AG04449 (cell line): ENCODE results near the gene ITPR3.
"Not testable (repeated sequence)": the region's sequence is repeated elsewhere in the genome, so short reads cannot be mapped to it uniquely, and the experiment has no call there.

Experiments used
- CTCF ChIA-PET: fragments of 350-600 bp; formaldehyde crosslinking; extraction: SDS; loops from one replicate; lab custom pipeline; 2021; ENCODE audit warnings: antibody characterized with exemption; lab: Yijun Ruan, JAX
- POLR2A ChIA-PET: fragments of 400-600, 350-600 bp; formaldehyde crosslinking; extraction: SDS; loops from one replicate; lab custom pipeline; 2020; ENCODE audit warnings: antibody characterized with exemption, inconsistent platforms; lab: Yijun Ruan, JAX
- DNase-seq: peaks from one replicate; pipeline ENCODE4 v3.0.0-alpha.2; 2010; ENCODE audit warnings: low read depth, low spot score
- H3K4me3 ChIP-seq: 2 replicates; pipeline ENCODE4 v1.5.1; 2011; ENCODE audit warnings: low read depth, mild to moderate bottlenecking, control low read depth, low read length
- TF ChIP-seq, protein P1 (sequence below): IDR thresholded peaks from one replicate; pipeline ENCODE4 v1.5.1; 2011; ENCODE audit warnings: mild to moderate bottlenecking, moderate library complexity, low read length, control low read depth, inconsistent platforms; ENCODE audit not compliant: insufficient read depth; ENCODE audit errors: missing control alignments

ITPR3 gene

DNA sequence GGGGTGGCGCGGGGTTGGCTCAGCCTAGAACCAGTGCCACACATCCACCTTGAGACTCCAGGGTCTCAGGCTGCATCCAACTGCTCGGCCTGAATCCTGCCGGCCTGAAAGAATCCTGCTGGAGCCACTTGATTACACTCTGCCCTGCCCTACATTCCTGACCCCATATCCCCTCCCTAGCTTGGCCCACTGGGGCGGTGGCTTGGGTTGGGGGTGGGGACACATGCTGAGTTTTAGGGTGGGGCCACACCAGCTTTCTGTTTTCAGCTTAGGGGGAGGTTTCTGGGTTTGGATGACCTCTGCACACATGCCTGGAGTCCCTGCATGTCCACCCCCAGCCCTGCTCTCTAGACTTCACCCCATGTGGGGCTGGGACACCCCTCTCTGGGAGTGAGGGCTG lies 6.8 kb downstream of the ITPR3 start:
- H3K4me3 ChIP-seq: no peak overlapping the region
- ChIA-PET CTCF (no interaction called here), POLR2A (no interaction called here)
- TF ChIP-seq, protein P1, sequence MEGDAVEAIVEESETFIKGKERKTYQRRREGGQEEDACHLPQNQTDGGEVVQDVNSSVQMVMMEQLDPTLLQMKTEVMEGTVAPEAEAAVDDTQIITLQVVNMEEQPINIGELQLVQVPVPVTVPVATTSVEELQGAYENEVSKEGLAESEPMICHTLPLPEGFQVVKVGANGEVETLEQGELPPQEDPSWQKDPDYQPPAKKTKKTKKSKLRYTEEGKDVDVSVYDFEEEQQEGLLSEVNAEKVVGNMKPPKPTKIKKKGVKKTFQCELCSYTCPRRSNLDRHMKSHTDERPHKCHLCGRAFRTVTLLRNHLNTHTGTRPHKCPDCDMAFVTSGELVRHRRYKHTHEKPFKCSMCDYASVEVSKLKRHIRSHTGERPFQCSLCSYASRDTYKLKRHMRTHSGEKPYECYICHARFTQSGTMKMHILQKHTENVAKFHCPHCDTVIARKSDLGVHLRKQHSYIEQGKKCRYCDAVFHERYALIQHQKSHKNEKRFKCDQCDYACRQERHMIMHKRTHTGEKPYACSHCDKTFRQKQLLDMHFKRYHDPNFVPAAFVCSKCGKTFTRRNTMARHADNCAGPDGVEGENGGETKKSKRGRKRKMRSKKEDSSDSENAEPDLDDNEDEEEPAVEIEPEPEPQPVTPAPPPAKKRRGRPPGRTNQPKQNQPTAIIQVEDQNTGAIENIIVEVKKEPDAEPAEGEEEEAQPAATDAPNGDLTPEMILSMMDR: no peak
- DNase-seq: no peak

DNA sequence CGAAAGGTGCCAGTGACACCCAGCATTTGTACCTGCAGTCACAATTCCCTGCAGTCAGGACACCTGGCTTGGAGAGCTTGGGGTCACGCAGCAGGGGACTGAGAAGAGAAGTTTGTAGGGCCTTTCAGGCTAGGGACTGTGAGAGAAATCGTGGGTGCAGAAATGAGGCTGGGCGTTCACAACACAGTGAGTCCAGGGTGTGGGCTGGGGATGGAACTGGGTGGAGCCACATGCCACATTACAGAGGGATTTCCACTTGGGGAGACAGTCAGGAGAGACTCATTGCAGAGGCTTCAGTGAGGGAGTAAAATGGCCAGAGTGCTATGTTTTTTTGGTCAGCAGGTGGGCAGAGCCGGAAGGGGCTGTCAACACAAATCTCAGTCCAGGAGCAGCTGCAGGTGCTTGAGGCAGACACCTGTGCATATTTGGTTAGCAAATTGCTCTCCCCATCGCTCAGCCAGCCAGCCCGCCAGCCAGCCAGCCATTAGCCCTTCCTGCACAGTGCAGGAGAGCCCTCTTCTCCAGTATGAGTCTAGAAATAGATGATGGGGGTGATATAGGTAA lies 7.4 kb downstream of the ITPR3 start:
- TF ChIP-seq, protein P1: no peak
- CTCF ChIA-PET: no interaction called here
- POLR2A ChIA-PET: no interaction called here
- no peak overlapping the region for H3K4me3 ChIP-seq
- DNase-seq: no peak

DNA sequence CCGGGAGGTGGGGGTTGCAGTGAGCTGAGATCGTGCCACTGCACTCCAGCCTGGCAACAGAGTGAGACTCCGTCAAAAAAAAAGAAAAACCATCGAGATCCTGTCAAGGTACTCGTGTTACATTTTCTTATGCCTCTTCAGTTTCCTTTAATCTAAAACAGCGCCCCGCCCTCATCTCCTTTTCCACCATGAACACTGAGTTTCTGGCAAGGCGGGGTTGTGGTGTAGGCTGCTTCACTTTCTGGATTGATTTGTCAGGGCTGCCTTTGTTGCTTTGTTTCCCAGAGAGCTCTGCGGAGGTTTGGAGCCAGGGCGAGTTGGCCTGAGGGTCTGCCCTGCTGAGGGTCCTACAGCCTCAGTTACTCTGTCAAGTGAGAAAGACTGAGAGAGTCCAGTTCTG lies 8.9 kb downstream of the ITPR3 start:
- no peak overlapping the region for H3K4me3 ChIP-seq
- TF ChIP-seq, protein P1: no peak
- POLR2A ChIA-PET: interaction anchor here (0.9 kb wide), 1 partner anchor 9 kb away, joined by 4 read pairs; the partner anchor contains the start of gene ITPR3
- no peak for DNase-seq
- CTCF ChIA-PET: interaction anchor here (1.5 kb wide), 1 partner anchor 16 kb away, joined by 5 read pairs; no protein-coding TSS in a partner anchor

DNA sequence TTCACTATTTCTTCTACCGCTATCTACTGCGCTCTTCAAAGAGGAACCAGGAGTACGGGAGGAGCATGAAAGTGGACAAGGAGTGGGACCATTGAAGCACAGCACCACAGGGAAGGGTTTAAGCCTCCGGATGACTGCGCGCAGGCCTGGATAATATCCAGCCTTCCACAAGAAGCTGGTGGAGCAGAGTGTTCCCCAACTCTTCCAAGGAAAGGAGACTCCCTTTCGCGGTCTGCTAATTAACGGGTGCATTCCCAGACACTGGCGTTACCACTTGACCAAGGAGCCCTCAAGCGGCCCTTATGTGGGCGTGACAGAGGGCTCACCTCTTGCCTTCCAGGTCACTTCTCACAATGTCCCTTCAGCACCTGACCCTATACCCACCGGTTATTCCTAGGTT lies 10.4 kb downstream of the ITPR3 start:
- H3K4me3 ChIP-seq, POLR2A ChIA-PET, DNase-seq: not testable (repeated sequence)
- CTCF ChIA-PET: interaction anchor here (1.0 to 4.0 kb wide), 9 partner anchors 8 to 69 kb away, joined by 3 to 30 read pairs (median 5); partner anchors contain the start of gene ITPR3

DNA sequence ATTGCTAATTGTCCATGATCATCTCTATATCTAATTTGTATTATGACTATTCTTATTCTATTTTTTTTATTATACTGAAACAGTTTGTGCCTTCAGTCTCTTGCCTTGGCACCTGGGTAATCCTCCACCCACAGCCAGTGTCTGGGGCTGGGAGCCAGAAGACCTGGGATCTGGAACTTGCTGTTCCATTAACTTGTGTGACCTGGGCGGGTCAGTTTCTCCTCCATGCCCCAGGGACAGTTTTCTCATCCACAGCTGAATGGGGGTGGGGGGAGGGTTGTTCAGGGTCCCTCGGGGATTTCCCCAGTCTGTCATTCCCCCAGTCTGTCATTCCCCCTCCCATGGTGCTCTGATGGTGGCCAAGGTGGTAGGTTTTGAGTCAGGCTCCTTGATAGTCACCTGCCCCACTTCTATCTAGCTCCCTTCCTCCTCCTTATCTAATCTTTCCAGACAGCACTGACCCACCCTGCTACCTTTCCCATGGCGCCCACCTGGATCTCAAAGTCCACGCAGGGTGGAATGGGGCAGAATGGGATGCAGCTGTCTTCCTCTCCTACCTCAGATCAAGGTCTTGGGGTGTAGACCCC lies 10.9 kb downstream of the ITPR3 start:
- DNase-seq: no peak
- ChIA-PET CTCF (interaction anchor here (0.8 to 4.0 kb wide), 12 partner anchors 8 to 69 kb away, joined by 3 to 30 read pairs (median 5); partner anchors contain the start of genes BAK1 and ITPR3), POLR2A (interaction anchor here (0.6 kb wide), 1 partner anchor 73 kb away, joined by 4 read pairs; no protein-coding TSS in a partner anchor)
- TF ChIP-seq, protein P1: no peak
- no peak overlapping the region for H3K4me3 ChIP-seq

DNA sequence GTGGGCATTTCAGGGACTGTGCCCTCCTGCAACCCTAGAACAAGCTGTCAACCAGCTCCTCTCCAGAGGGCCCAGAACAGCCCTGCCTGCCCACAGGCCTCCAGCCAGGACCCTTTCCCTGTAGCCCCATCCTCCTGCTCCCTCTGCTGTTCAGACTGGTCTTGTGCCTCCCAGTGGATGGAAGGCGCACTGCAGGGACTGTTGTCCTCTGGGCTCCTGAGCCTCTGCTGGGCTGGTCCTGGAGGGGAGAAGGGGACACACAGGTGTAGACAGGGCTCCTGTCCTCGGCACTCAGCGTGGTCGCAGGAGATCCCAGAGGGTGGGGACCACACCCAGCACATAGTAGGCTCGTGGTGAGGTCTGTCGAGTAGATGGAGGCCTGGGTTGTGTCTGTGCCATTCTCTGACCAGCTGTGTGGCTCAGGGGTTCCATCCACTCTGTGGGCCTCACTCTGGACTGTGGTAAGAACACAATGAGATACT lies 11.5 kb downstream of the ITPR3 start:
- no peak overlapping the region for H3K4me3 ChIP-seq
- DNase-seq: no peak
- TF ChIP-seq, protein P1: peak; percentile 79

More for the DNA sequence above, 11.5 kb downstream of the ITPR3 start:
- ChIA-PET POLR2A (interaction anchor here (0.6 kb wide), 1 partner anchor 72 kb away, joined by 4 read pairs; no protein-coding TSS in a partner anchor), CTCF (interaction anchor here (0.8 to 4.0 kb wide), 11 partner anchors 10 to 68 kb away, joined by 3 to 30 read pairs (median 5); partner anchors contain the start of genes BAK1 and ITPR3)
